HepG2 (cell line): ENCODE data around the gene CXCR4. TPM values are rescaled to one million over a fixed set of nuclear protein-coding genes. Genes with fewer than 3 reads are reported as not detected.

Source experiments
- ATAC-seq: fragments of 200-7000 bp; cut with Tn5 transposase; 3 replicates; pipeline ENCODE4 v1.9.1; 2020; ENCODE audit warnings: mild to moderate bottlenecking, moderate library complexity
- BruUV-seq: library from RNA; stranded (reverse); fragments of 400-500 nt; replicated peaks from 2 replicates; lab custom pipeline; 2021; lab: Mats Ljungman, UMichigan
- CTCF ChIA-PET: fragments of 300-600 bp; formaldehyde crosslinking; extraction: SDS; loops from one replicate; lab custom pipeline; 2021; ENCODE audit warnings: low total read pairs, inconsistent platforms, low intra/inter-chr PET ratio; lab: Yijun Ruan, JAX
- POLR2A ChIA-PET: fragments of 350-600 bp; sonication (Branson Sonifier 250); formaldehyde crosslinking; loops from one replicate; lab custom pipeline; 2020; ENCODE audit warnings: antibody characterized with exemption, inconsistent platforms; lab: Yijun Ruan, JAX
- DNase-seq: peaks from one replicate; pipeline ENCODE4 v3.0.0-alpha.2; 2015; ENCODE audit warnings: low spot score
- FAIRE-seq: peaks from 3 replicates; lab custom pipeline; 2011; peaks lifted over from hg19 to GRCh38; lab: Jason Lieb, UNC
- H2AFZ ChIP-seq: one replicate; pipeline ENCODE4 v1.6.1; 2011; ENCODE audit warnings: low read length, inconsistent platforms
- H3K27ac ChIP-seq: fragments of 300-600 bp; 3 replicates; pipeline ENCODE4 v1.8.0; 2011; ENCODE audit warnings: mixed run types, mild to moderate bottlenecking, mixed read lengths, low read length, inconsistent platforms; ENCODE audit not compliant: insufficient read depth; ENCODE audit errors: extremely low read length
- H3K27me3 ChIP-seq, 2 experiments: fragments of 200-600 bp in 1 of 2; 2 replicates in 1 of 2; 3 replicates in 1 of 2; pipeline versions ENCODE4 v1.6.0 to v1.8.0; 2011; ENCODE audit warnings: low read length in 2 of 2, mild to moderate bottlenecking in 2 of 2, moderate library complexity in 2 of 2, inconsistent platforms in 1 of 2; ENCODE audit not compliant: insufficient read depth in 2 of 2, control insufficient read depth in 1 of 2
- H3K36me3 ChIP-seq, 2 experiments: fragments of 200-600 bp in 1 of 2; replicated peaks in 1 of 2; 2 replicates in 1 of 2; 3 replicates in 1 of 2; pipeline versions ENCODE4 v1.5.1 to v1.8.0; 2011; ENCODE audit warnings: low read length in 2 of 2, inconsistent platforms in 1 of 2; ENCODE audit not compliant: insufficient read depth in 2 of 2, control insufficient read depth in 1 of 2
- H3K4me1 ChIP-seq: 2 replicates; pipeline ENCODE4 v1.5.1; 2012; ENCODE audit warnings: low read length, inconsistent platforms; ENCODE audit not compliant: insufficient read depth
- H3K4me2 ChIP-seq: 2 replicates; pipeline ENCODE4 v1.6.0; 2011; ENCODE audit warnings: low read depth, low read length, inconsistent platforms
- H3K4me3 ChIP-seq, 3 experiments: fragments of 200-600 bp in 1 of 3; sonication (generic), shearing (Covaris generic) in 1 of 3; replicated peaks in 1 of 3; 2 replicates each; pipeline ENCODE4 v1.5.1; 2011 to 2016; ENCODE audit warnings: low read length in 3 of 3, inconsistent platforms in 2 of 3, low read depth in 2 of 3, mild to moderate bottlenecking in 2 of 3, control low read depth in 1 of 3, mixed read lengths in 1 of 3; ENCODE audit not compliant: insufficient read depth in 1 of 3
- H3K79me2 ChIP-seq: one replicate; pipeline ENCODE4 v1.6.1; 2011; ENCODE audit warnings: low read length, inconsistent platforms; ENCODE audit not compliant: insufficient read depth
- H3K9ac ChIP-seq: 2 replicates; pipeline ENCODE4 v1.6.0; 2011; ENCODE audit warnings: mild to moderate bottlenecking, low read depth, low read length, inconsistent platforms; ENCODE audit not compliant: insufficient read depth
- H3K9me3 ChIP-seq: 2 replicates; pipeline ENCODE4 v1.5.1; 2012; ENCODE audit warnings: mild to moderate bottlenecking, low read length
- H4K20me1 ChIP-seq: 2 replicates; pipeline ENCODE4 v1.6.0; 2011; ENCODE audit warnings: inconsistent platforms, mild to moderate bottlenecking, low read length, moderate library complexity; ENCODE audit not compliant: insufficient read depth
- CREB1 ChIP-seq, 2 experiments: fragments of 450-650 bp in 1 of 2; IDR thresholded peaks; 2 replicates each; pipeline ENCODE4 v1.6.1; 2016 to 2017; ENCODE audit warnings: control low read depth in 1 of 2, mild to moderate bottlenecking in 1 of 2, missing compliant biosample characterization in 1 of 2, missing genetic modification characterization in 1 of 2
- MLX ChIP-seq: IDR thresholded peaks from 2 replicates; pipeline ENCODE4 v1.6.1; 2016
- RARG ChIP-seq: sonication (generic); formaldehyde crosslinking; IDR thresholded peaks from 2 replicates; pipeline ENCODE4 v1.4.0; 2020; ENCODE audit warnings: low read depth, mild to moderate bottlenecking, missing genetic modification reagents
- REST ChIP-seq, 2 experiments: IDR thresholded peaks; 2 replicates each; pipeline ENCODE4 v1.6.1; 2011 to 2012; ENCODE audit warnings: low read length in 2 of 2, borderline replicate concordance in 1 of 2, low read depth in 1 of 2, mild to moderate bottlenecking in 1 of 2, moderate library complexity in 1 of 2
- WGBS: methylation state at CpG from one replicate; pipeline ENCODE4 v1.1.6; 2017; ENCODE audit warnings: low lambda C conversion rate; 5-methylcytosine and 5-hydroxymethylcytosine counted together
- in situ Hi-C: cut with HindIII; loops from 2 replicates; pipeline ENCODE4 v1.10.0; 2017; ENCODE audit warnings: low pct_unique_long_range_greater_than_20kb; ENCODE audit not compliant: extremely low pct_ligation_motif_present
- intact Hi-C: fragments of 100-400 bp; cut with micrococcal nuclease; formaldehyde crosslinking; loops from one replicate; pipeline ENCODE4 v1.10.0; 2022; ENCODE audit not compliant: unreplicated experiment
- polyA plus RNA-seq, 8 experiments: library from polyadenylated mRNA; depleted of rRNA in 3 of 8; stranded (reverse) in 7 of 8; unstranded in 1 of 8; fragments of >200 nt; fragmentation: Illumina TruSeq in 4 of 8; extraction: Trizol in 4 of 8; gene quantifications; 2 replicates each; pipeline versions ENCODE4 v1.2.1 to v1.2.3, GENCODE V29; 2011 to 2016; ENCODE audit warnings: low read depth in 4 of 8, missing spikeins in 1 of 8, mixed read lengths in 1 of 8; ENCODE audit not compliant: insufficient read depth in 1 of 8
- total RNA-seq, 5 experiments: library from RNA; depleted of rRNA; stranded (reverse); fragments of >200 nt; fragmentation: Illumina TruSeq; extraction: Trizol; gene quantifications; 2 replicates each; pipeline ENCODE4 v1.2.3, GENCODE V29; 2016; ENCODE audit warnings: low read depth in 1 of 5

CXCR4 gene
- total and polyA plus RNA-seq, 2 of the 13 experiments (the other 11 are each of a cell fraction or from before 2014, with no cell fraction given): 0.34 to 0.55 TPM

GRCh38 chr2:136115183-136115761 lies 2.7 kb downstream of the CXCR4 start:
- Histone ChIP-seq H3K36me3 (no peaks in the 10 kb centered on the region), H3K4me3 (no peak overlapping the region), H3K27ac (no peak overlapping the region), H4K20me1 (no peaks in the 10 kb centered on the region), H3K9me3 (no peaks in the 10 kb centered on the region), H3K9ac (no peak overlapping the region), H3K4me1 (peaks cover 8% of the 10 kb centered on the region; the same call in 1 of the 2 replicates)
- FAIRE-seq: no peak
- DNase-seq: no peak
- in situ Hi-C loops: no loop called here
- 85% methylated on average over 12 of the region's 12 CpGs for WGBS
- POLR2A ChIA-PET: no interaction called here
- TF ChIP-seq REST (IDR thresholded peaks at IDR 0.05; ENCODE audit: borderline replicate concordance in 1 of 2, low read depth in 1 of 2, low read length in 2 of 2): no peak
- TF ChIP-seq CREB1 (IDR thresholded peaks at IDR 0.05): 0 out of 2 replicates have a peak, but pooled peaks have one; percentile 8
- no peak for TF ChIP-seq CREB1 (CRISPR knock-in tag; IDR thresholded peaks at IDR 0.05)
- no peak for TF ChIP-seq RARG (CRISPR knock-in tag)
- no peak for TF ChIP-seq MLX (CRISPR knock-in tag)
- TF ChIP-seq, all 625 proteins: peak for 1
- H3K4me2 ChIP-seq: no peak overlapping the region
- CTCF ChIA-PET: no interaction called here
- H3K27me3 ChIP-seq: peaks cover 0 to 62% of the 10 kb centered on the region in 2 experiments; a peak in 4 of 5 replicates
- BruUV-seq: no TSS peak
- ATAC-seq: no peak
- intact Hi-C loops: no loop called here
- no peak overlapping the region for H2AFZ ChIP-seq
- no peaks in the 10 kb centered on the region for H3K79me2 ChIP-seq
